Panc1 (cell line): ENCODE measurements around the gene IL1F10. TPM values are rescaled to one million over a fixed set of nuclear protein-coding genes. Genes with fewer than 3 reads are reported as not detected.

Experiments
- ATAC-seq: fragments of 200-7000 bp; cut with Tn5 transposase; 2 replicates; pipeline ENCODE4 v1.9.1; 2020; ENCODE audit warnings: mild to moderate bottlenecking, moderate library complexity
- BruUV-seq: library from RNA; stranded (reverse); fragments of 400-500 nt; replicated peaks from 2 replicates; lab custom pipeline; 2021; lab: Mats Ljungman, UMichigan
- CTCF ChIA-PET: fragments of 300-600 bp; sonication (Branson Sonifier 250); formaldehyde crosslinking; loops from one replicate; lab custom pipeline; 2022; ENCODE audit warnings: antibody characterized with exemption; lab: Charles Lee
- POLR2A ChIA-PET: fragments of 300-600 bp; sonication (Branson Sonifier 250); formaldehyde crosslinking; loops from one replicate; lab custom pipeline; 2022; ENCODE audit warnings: antibody characterized with exemption; lab: Charles Lee
- DNase-seq: peaks from one replicate; pipeline ENCODE4 v3.0.0-alpha.2; 2010; ENCODE audit warnings: low read depth, low spot score
- H3K27ac ChIP-seq: 2 replicates; pipeline ENCODE4 v1.5.1; 2011; ENCODE audit warnings: mild to moderate bottlenecking, low read length, inconsistent platforms
- H3K27me3 ChIP-seq: fragments of 200-500 bp; sonication (Bioruptor generic); 2 replicates; pipeline ENCODE4 v1.6.0; 2014; ENCODE audit warnings: low read length, inconsistent platforms; ENCODE audit not compliant: control insufficient read depth, insufficient read depth
- H3K36me3 ChIP-seq: fragments of 200-500 bp; sonication (Bioruptor generic); 2 replicates; pipeline ENCODE4 v1.5.1; 2014; ENCODE audit warnings: inconsistent platforms, mild to moderate bottlenecking, low read length, moderate library complexity; ENCODE audit not compliant: control insufficient read depth, insufficient read depth
- H3K4me1 ChIP-seq: 2 replicates; pipeline ENCODE4 v1.5.1; 2011; ENCODE audit warnings: inconsistent platforms, mild to moderate bottlenecking, low read length, moderate library complexity; ENCODE audit not compliant: control insufficient read depth, insufficient read depth
- H3K4me3 ChIP-seq, 2 experiments: 2 replicates each; pipeline ENCODE4 v1.5.1; 2011 to 2012; ENCODE audit warnings: low read depth in 2 of 2, low read length in 2 of 2, mild to moderate bottlenecking in 2 of 2, inconsistent platforms in 1 of 2, moderate library complexity in 1 of 2
- H3K9me3 ChIP-seq: fragments of 200-500 bp; sonication (Bioruptor generic); 2 replicates; pipeline ENCODE4 v1.5.1; 2014; ENCODE audit warnings: low read depth, mild to moderate bottlenecking, inconsistent platforms, low read length, moderate library complexity; ENCODE audit not compliant: control insufficient read depth, insufficient read depth
- POLR2AphosphoS5 ChIP-seq: IDR thresholded peaks from 2 replicates; pipeline ENCODE4 v1.6.1; 2012; ENCODE audit warnings: mild to moderate bottlenecking, low read depth, low read length, moderate library complexity
- SIN3A ChIP-seq: IDR thresholded peaks from 2 replicates; pipeline ENCODE4 v1.6.1; 2012; ENCODE audit warnings: low read depth, mild to moderate bottlenecking, low read length, moderate library complexity, borderline replicate concordance; ENCODE audit not compliant: insufficient read depth
- TCF7L2 ChIP-seq: IDR thresholded peaks from 2 replicates; pipeline ENCODE4 v1.6.1; 2011; ENCODE audit warnings: mild to moderate bottlenecking, low read depth, low read length, inconsistent platforms
- in situ Hi-C: cut with HindIII; loops from 2 replicates; pipeline ENCODE4 v1.10.0; 2016; ENCODE audit warnings: low sequenced_read_pairs, low pct_unique_long_range_greater_than_20kb
- intact Hi-C: fragments of 100-400 bp; cut with micrococcal nuclease; formaldehyde crosslinking; loops from one replicate; pipeline ENCODE4 v1.10.0; 2022; ENCODE audit not compliant: unreplicated experiment
- total RNA-seq: library from RNA; stranded (reverse); gene quantifications from one replicate; pipeline ENCODE4 v1.2.1, GENCODE V29; 2021; ENCODE audit not compliant: unreplicated experiment
- TF ChIP-seq, protein P1 (sequence below): fragments of 450-650 bp; IDR thresholded peaks from 2 replicates; pipeline ENCODE4 v1.5.1; 2017; ENCODE audit warnings: mild to moderate bottlenecking
- TF ChIP-seq, protein P2 (sequence below), 2 experiments: IDR thresholded peaks; 2 replicates each; pipeline ENCODE4 v1.6.1; 2011 to 2012; ENCODE audit warnings: low read depth in 2 of 2, control low read depth in 1 of 2, low read length in 1 of 2, mild to moderate bottlenecking in 1 of 2, moderate library complexity in 1 of 2; ENCODE audit not compliant: insufficient read depth in 1 of 2

IL1F10 gene
- total RNA-seq, 1 experiment from 2014 or later: not detected

DNA sequence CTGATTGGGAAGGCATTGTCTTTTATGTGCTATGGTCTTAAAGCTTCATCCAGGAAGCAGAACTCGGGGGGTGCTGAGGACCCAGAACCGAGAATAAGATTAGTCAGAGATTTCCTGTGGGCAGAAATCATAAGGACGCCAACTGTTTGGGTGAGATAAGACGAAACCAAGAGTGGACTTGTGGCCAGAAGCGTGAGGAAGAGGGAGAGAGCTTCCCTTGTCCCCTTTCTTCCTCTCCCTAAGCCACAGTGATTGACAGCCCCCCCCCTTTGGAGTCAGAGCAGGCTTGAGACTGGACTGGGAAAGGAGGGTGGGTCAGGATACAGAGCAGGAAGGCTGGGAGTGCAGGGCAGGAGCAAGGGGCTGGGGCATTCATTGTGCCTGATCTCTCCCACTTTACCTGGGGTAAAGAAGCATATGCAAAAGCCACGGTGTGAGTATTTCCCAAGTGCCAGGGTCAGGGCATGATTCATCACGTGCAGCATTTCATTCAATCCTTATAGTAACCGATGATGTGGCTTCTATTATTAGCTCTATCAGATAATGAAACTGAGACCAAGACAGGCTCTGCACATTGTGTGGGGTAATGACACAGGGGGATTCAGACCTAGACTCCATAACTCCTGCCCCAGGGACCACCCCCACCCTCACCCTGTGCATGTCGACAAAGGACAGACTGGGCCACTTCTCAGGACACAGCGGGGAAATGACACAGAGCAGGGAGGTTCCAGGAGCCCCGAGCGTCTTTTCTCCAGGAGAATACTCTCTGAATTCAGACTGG is 56.6 kb downstream of the IL1F10 start:
- H3K4me1 ChIP-seq: no peaks in the 10 kb centered on the region
- in situ Hi-C loops (no loop called here), intact Hi-C loops (no loop called here)
- H3K9me3 ChIP-seq: no peaks in the 10 kb centered on the region
- peaks cover 11% of the 10 kb centered on the region; the same call in 1 of the 2 replicates for H3K27me3 ChIP-seq
- ATAC-seq: no peak
- TF ChIP-seq TCF7L2 (no peak), POLR2AphosphoS5 (no peak), SIN3A (no peak)
- TF ChIP-seq, protein P1, sequence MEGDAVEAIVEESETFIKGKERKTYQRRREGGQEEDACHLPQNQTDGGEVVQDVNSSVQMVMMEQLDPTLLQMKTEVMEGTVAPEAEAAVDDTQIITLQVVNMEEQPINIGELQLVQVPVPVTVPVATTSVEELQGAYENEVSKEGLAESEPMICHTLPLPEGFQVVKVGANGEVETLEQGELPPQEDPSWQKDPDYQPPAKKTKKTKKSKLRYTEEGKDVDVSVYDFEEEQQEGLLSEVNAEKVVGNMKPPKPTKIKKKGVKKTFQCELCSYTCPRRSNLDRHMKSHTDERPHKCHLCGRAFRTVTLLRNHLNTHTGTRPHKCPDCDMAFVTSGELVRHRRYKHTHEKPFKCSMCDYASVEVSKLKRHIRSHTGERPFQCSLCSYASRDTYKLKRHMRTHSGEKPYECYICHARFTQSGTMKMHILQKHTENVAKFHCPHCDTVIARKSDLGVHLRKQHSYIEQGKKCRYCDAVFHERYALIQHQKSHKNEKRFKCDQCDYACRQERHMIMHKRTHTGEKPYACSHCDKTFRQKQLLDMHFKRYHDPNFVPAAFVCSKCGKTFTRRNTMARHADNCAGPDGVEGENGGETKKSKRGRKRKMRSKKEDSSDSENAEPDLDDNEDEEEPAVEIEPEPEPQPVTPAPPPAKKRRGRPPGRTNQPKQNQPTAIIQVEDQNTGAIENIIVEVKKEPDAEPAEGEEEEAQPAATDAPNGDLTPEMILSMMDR: no peak
- TF ChIP-seq, protein P2, sequence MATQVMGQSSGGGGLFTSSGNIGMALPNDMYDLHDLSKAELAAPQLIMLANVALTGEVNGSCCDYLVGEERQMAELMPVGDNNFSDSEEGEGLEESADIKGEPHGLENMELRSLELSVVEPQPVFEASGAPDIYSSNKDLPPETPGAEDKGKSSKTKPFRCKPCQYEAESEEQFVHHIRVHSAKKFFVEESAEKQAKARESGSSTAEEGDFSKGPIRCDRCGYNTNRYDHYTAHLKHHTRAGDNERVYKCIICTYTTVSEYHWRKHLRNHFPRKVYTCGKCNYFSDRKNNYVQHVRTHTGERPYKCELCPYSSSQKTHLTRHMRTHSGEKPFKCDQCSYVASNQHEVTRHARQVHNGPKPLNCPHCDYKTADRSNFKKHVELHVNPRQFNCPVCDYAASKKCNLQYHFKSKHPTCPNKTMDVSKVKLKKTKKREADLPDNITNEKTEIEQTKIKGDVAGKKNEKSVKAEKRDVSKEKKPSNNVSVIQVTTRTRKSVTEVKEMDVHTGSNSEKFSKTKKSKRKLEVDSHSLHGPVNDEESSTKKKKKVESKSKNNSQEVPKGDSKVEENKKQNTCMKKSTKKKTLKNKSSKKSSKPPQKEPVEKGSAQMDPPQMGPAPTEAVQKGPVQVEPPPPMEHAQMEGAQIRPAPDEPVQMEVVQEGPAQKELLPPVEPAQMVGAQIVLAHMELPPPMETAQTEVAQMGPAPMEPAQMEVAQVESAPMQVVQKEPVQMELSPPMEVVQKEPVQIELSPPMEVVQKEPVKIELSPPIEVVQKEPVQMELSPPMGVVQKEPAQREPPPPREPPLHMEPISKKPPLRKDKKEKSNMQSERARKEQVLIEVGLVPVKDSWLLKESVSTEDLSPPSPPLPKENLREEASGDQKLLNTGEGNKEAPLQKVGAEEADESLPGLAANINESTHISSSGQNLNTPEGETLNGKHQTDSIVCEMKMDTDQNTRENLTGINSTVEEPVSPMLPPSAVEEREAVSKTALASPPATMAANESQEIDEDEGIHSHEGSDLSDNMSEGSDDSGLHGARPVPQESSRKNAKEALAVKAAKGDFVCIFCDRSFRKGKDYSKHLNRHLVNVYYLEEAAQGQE (IDR thresholded peaks at IDR 0.05; ENCODE audit: insufficient read depth in 1 of 2, low read depth in 2 of 2, low read length in 1 of 2): no peak
- DNase-seq: no peak
- ChIA-PET CTCF (no interaction called here), POLR2A (no interaction called here)
- no TSS peak for BruUV-seq
- H3K27ac ChIP-seq: no peak overlapping the region
- H3K36me3 ChIP-seq: no peaks in the 10 kb centered on the region
- H3K4me3 ChIP-seq: no peak overlapping the region

Other genes starting within 250 kb of the IL1F10 start
- not detected for gene IL1B, start 231.2 kb upstream of the IL1F10 start, total RNA-seq
- gene IL37, start 156.8 kb upstream of the IL1F10 start, total RNA-seq: not detected
- not detected for gene IL36G, start 90.0 kb upstream of the IL1F10 start, total RNA-seq
- not detected for gene IL36A, start 62.5 kb upstream of the IL1F10 start, total RNA-seq
- gene IL36B, start 15.1 kb upstream of the IL1F10 start, total RNA-seq: not detected
- not detected for gene IL36RN, start 8.8 kb upstream of the IL1F10 start, total RNA-seq
- not detected for gene IL1RN, start 59.6 kb downstream of the IL1F10 start, total RNA-seq
- gene PSD4, start 106.0 kb downstream of the IL1F10 start, total RNA-seq: 3.6 TPM
- 0.15 TPM for gene PAX8, start 211.0 kb downstream of the IL1F10 start, total RNA-seq